Stomach smooth muscle (tissue), 2 donors: ENCODE measurements around the gene FAM156A.
A peak's percentile ranks its signal among the peaks of the same experiment; 100 is the strongest.
"Not testable (repeated sequence)": the region's sequence is repeated elsewhere in the genome, so short reads cannot be mapped to it uniquely, and the experiment has no call there.

Source experiments
- H3K27ac ChIP-seq: one replicate; pipeline ENCODE4 v1.7.0; 2013; ENCODE audit warnings: mild to moderate bottlenecking, low read length, inconsistent platforms
- H3K27me3 ChIP-seq, 2 donors: one replicate each; pipeline ENCODE4 v1.7.0; 2013; ENCODE audit warnings: low read length in 2 of 2; ENCODE audit not compliant: insufficient read depth in 2 of 2, control insufficient read depth in 1 of 2
- H3K36me3 ChIP-seq, 2 donors: one replicate each; pipeline ENCODE4 v1.7.0; 2013; ENCODE audit warnings: low read length in 2 of 2; ENCODE audit not compliant: control insufficient read depth in 2 of 2, insufficient read depth in 2 of 2
- H3K4me1 ChIP-seq: one replicate; pipeline ENCODE4 v1.7.0; 2013; ENCODE audit warnings: low read length; ENCODE audit not compliant: control insufficient read depth, insufficient read depth
- H3K4me3 ChIP-seq, 2 donors: one replicate each; pipeline ENCODE4 v1.7.0; 2013; ENCODE audit warnings: low read length in 2 of 2
- H3K9ac ChIP-seq, 2 donors: one replicate each; pipeline ENCODE4 v1.7.0; 2013; ENCODE audit warnings: low read length in 2 of 2, mild to moderate bottlenecking in 1 of 2
- H3K9me3 ChIP-seq, 2 donors: one replicate each; pipeline ENCODE4 v1.7.0; 2013; ENCODE audit warnings: low read length in 2 of 2; ENCODE audit not compliant: control insufficient read depth in 2 of 2
- donor health status: healthy.
- donor health status: Pancreatic carcinoma.

FAM156A gene, protein sequence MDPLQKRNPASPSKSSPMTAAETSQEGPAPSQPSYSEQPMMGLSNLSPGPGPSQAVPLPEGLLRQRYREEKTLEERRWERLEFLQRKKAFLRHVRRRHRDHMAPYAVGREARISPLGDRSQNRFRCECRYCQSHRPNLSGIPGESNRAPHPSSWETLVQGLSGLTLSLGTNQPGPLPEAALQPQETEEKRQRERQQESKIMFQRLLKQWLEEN

GRCh38 chrX:52958113-52958959 is at the start of gene FAM156A:
TSS of gene FAM156A (minus strand) at chrX:52958518. CDS start at chrX:52948588, 9,930 bp downstream.
- not testable (repeated sequence) for H3K27ac ChIP-seq, H3K4me1 ChIP-seq, H3K9me3 ChIP-seq, H3K36me3 ChIP-seq, H3K9ac ChIP-seq, H3K27me3 ChIP-seq, H3K4me3 ChIP-seq

GRCh38 chrX:53005327-53005726 is 47.0 kb upstream of the FAM156A start:
- Histone ChIP-seq H3K9me3 (no peaks in the 10 kb centered on the region), H3K27me3 (peaks cover 0 to 21% of the 10 kb centered on the region in 2 donors), H3K4me3 (no peak overlapping the region), H3K9ac (no peak overlapping the region), H3K4me1 (no peaks in the 10 kb centered on the region), H3K36me3 (no peaks in the 10 kb centered on the region), H3K27ac (no peak overlapping the region)

DNA sequence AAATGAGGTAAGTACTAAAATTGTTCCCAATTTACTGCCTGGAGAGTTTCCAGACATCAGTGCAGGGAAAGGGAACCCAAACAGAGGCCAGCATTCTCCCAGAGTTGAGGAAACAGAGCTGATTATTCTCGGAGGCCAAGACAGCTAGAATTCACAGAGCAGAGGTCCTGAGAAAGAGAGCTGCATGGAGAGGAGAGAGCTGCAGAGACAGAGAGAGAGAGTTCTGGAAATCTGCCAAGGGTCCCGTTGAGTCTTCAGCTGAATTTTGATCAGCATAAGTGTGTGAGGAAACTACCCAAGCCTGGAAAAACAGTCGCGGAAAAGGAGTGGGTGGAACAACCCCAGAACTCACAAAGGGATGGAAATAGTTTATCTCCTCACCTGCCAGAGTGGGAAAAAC is 46.5 kb upstream of the FAM156A start:
- Histone ChIP-seq H3K9ac (no peak overlapping the region), H3K27me3 (peaks cover 0 to 24% of the 10 kb centered on the region in 2 donors), H3K4me1 (no peaks in the 10 kb centered on the region), H3K4me3 (no peak overlapping the region), H3K36me3 (no peaks in the 10 kb centered on the region), H3K27ac (no peak overlapping the region), H3K9me3 (no peaks in the 10 kb centered on the region)

GRCh38 chrX:53004038-53004437 is 45.7 kb upstream of the FAM156A start:
- Histone ChIP-seq H3K4me1 (no peaks in the 10 kb centered on the region), H3K9ac (no peak overlapping the region), H3K27ac (no peak overlapping the region), H3K9me3 (no peaks in the 10 kb centered on the region), H3K4me3 (no peak overlapping the region), H3K27me3 (peaks cover 0 to 30% of the 10 kb centered on the region in 2 donors), H3K36me3 (no peaks in the 10 kb centered on the region)

- H3K27ac ChIP-seq: no peak overlapping the region
- no peak overlapping the region for H3K9ac ChIP-seq
- no peaks in the 10 kb centered on the region for H3K4me1 ChIP-seq
- H3K27me3 ChIP-seq: peaks cover 0 to 30% of the 10 kb centered on the region in 2 donors
- no peaks in the 10 kb centered on the region for H3K36me3 ChIP-seq
- H3K9me3 ChIP-seq: no peaks in the 10 kb centered on the region
- H3K4me3 ChIP-seq: no peak overlapping the region
Measured at GRCh38 chrX:53003111-53003510, 44.8 kb upstream of the FAM156A start.

DNA sequence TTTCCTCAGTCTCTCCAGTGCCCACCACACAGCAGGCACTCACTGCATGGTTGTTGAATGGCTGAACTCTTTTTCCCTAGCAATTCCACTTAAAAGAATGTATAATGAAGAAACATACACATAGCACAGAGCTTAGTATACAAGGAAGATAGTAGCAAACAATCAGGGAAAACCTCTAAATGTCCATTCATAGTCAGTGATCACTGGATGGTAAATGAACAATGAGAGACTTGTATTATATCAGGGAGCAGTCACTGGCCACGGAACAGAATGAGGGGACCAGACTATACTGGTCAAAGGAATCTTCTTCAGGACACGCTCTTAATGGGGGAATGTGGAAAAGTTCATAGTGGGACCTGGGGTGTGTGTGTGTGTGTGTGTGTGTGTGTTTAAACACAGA is 43.6 kb upstream of the FAM156A start:
- peaks cover 0 to 28% of the 10 kb centered on the region in 2 donors for H3K27me3 ChIP-seq
- no peaks in the 10 kb centered on the region for H3K9me3 ChIP-seq
- H3K4me3 ChIP-seq: no peak overlapping the region
- no peak overlapping the region for H3K9ac ChIP-seq
- H3K36me3 ChIP-seq: no peaks in the 10 kb centered on the region
- no peaks in the 10 kb centered on the region for H3K4me1 ChIP-seq
- no peak overlapping the region for H3K27ac ChIP-seq

DNA sequence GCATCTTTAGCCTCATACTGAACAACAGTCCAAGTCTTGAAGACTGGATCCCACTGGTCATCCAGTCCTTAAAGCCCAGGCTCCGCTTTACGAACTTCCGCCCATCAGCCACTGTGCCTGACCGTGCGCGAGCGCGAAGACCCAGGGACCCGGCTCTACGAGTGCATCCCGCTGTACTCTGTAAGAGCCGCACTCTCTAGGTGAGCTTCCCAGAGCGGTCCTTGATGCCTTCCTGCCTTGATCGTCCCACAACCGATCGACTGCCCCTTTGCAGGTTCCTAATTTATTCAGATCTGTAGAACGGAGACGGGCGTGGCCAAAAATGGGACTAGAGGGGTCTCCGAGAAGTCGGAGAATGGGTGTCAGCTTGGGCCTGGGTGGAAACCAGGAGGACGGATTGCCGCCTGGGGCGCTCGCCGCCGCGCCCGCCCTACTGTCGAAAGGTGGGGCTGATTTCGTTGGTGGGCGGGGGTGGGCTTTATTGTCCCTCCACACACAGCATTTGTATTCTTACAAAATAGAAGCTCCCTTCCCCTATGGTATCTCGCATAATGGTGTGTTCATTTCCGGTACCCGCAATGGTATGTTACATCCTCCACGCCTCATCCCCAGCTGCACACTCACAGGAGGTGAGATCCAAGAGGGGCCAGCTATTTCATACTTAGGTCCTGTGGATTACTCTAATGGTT is 42.3 kb upstream of the FAM156A start:
- Histone ChIP-seq H3K4me1 (peaks cover 5% of the 10 kb centered on the region), H3K9ac (no peak overlapping the region), H3K9me3 (no peaks in the 10 kb centered on the region), H3K4me3 (no peak overlapping the region), H3K27ac (no peak overlapping the region), H3K36me3 (no peaks in the 10 kb centered on the region), H3K27me3 (peaks cover 0 to 31% of the 10 kb centered on the region in 2 donors)

DNA sequence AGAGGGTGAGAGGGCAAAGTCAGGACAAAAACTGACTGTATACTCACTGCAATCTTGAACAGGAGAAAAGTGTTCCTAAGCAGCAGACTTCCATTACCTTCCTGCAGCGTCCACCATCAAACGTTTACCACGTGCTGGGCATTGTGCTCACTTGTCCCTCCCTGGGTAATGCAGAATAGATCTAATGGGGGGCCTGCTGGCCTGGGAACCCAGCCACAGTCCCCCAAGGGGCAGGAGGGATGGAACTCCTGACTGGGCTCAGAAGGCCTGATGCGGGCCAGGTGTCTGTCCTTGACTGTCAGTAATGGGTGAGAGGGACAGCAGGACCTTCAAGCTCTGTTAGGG is 37.6 kb upstream of the FAM156A start:
- Histone ChIP-seq H3K27ac (peak overlapping the region; percentile 95), H3K27me3 (peaks cover 0 to 18% of the 10 kb centered on the region in 2 donors), H3K4me1 (peaks cover 11% of the 10 kb centered on the region), H3K9me3 (no peaks in the 10 kb centered on the region), H3K36me3 (no peaks in the 10 kb centered on the region), H3K9ac (peak overlapping the region; percentile 13 to 68), H3K4me3 (peak overlapping the region; percentile 59 to 86)

DNA sequence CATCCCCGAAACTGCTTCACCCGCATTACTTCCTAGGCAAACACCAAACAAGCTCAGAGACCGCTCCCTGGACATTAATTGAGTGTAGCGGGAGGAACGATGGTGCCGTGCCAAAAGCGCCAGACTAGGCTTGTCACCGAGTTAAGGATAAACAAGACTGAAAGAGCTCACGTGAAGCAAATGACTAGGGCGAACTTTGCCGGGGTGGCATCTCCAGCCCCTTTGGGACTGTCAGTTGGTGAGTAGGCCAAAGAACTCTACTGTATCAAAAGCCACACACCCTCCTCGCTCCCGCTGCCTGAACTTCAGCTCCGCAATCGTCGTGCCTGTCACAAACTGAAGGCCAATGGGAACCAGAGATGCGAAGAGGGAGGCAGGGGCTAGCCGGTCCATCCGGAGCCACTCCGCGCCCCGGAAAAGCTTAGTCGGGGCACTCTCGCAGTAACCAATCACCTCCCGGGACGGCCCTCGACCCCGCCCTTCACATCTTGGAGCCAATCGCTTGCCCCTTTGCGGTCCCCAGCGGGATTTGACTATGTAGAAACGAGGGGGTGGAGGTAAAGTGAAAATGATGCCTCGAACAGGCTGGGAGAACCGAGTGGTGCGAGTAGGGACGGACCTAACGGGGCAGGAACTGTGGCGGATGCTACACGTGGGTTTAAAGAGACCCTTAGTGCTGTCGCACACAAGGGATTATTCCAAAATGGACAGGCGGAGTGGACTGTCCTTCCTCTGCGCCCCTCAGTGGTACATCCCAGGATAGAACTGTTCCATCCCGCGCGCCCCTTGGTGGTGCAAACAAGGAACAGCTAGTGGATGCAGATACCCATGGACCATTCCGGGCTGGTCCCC is 37.0 kb upstream of the FAM156A start:
- Histone ChIP-seq H3K27me3 (peaks cover 0 to 12% of the 10 kb centered on the region in 2 donors), H3K4me3 (peak overlapping the region; percentile 86 to 89), H3K9me3 (no peaks in the 10 kb centered on the region), H3K27ac (peak overlapping the region; percentile 95), H3K9ac (peak overlapping the region; percentile 89 to 97), H3K36me3 (no peaks in the 10 kb centered on the region), H3K4me1 (peaks cover 11% of the 10 kb centered on the region)

DNA sequence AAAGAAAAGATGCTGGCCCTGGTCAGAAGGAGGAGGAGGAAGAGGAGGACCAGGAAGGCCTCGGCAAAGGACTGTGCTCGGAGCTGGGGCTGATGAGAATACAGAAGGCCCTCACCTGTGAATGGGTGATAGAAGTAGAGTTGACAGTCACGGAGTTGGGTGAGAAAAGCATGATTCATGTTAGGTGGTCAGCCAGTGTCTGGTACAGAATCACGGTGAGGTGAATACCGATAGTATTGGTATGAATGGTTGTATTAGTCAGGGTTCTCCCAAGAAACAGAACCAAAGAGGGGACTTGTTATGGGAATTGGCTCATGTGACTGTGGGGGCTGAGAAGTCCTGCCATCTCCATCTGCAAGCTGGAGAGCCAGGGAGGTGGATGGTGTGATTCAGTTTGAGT is 32.5 kb upstream of the FAM156A start:
- H3K36me3 ChIP-seq: no peaks in the 10 kb centered on the region
- no peaks in the 10 kb centered on the region for H3K9me3 ChIP-seq
- H3K4me3 ChIP-seq: no peak overlapping the region
- peaks cover 11% of the 10 kb centered on the region for H3K4me1 ChIP-seq
- H3K9ac ChIP-seq: no peak overlapping the region
- H3K27ac ChIP-seq: no peak overlapping the region
- peaks cover 0 to 2% of the 10 kb centered on the region in 2 donors for H3K27me3 ChIP-seq
